ENCODE results near the gene OVOL1.

The OVOL1 gene

GRCh38 chr11:65774525-65775306, 12.1 kb upstream of the OVOL1 start:
- H3K27ac ChIP-seq = no peak overlapping the region
- DNase-seq = no peak
- intact Hi-C loops (cut with DNase I; ENCODE audit: low total_unique reads) = loop anchor here (5.0 kb wide), 1 partner anchor 57 kb away; no protein-coding TSS in a partner anchor
- H3K9me3 ChIP-seq = no peaks in the 10 kb centered on the region
- peaks cover 0 to 20% (median 14%) of the 10 kb centered on the region in 4 donors for H3K4me1 ChIP-seq
- peaks cover 9 to 42% (median 20%) of the 10 kb centered on the region in 3 donors for H3K36me3 ChIP-seq
- TF ChIP-seq CTCF (IDR thresholded peaks at IDR 0.05) = no peak
- no peak overlapping the region for H3K4me3 ChIP-seq
- H3K27me3 ChIP-seq = no peaks in the 10 kb centered on the region

- intact Hi-C loops (cut with DNase I; ENCODE audit: low total_unique reads) = loop anchor here (5.0 kb wide), 1 partner anchor 59 kb away; no protein-coding TSS in a partner anchor
- Histone ChIP-seq H3K36me3 (peaks cover 9 to 42% (median 20%) of the 10 kb centered on the region in 3 donors), H3K27ac (no peak overlapping the region), H3K9me3 (no peaks in the 10 kb centered on the region), H3K4me1 (peaks cover 0 to 26% (median 15%) of the 10 kb centered on the region in 4 donors), H3K4me3 (no peak overlapping the region), H3K27me3 (no peaks in the 10 kb centered on the region)
- no peak for DNase-seq
- TF ChIP-seq CTCF (IDR thresholded peaks at IDR 0.05) = no peak
These were observed 10.7 kb upstream of the OVOL1 start for GRCh38 chr11:65776196-65776595.

- peak in 1 of 2 donors; percentile 18 for DNase-seq
- Histone ChIP-seq H3K36me3 (peaks cover 9 to 42% (median 20%) of the 10 kb centered on the region in 3 donors), H3K27me3 (no peaks in the 10 kb centered on the region), H3K9me3 (no peaks in the 10 kb centered on the region), H3K4me3 (no peak overlapping the region), H3K27ac (no peak overlapping the region), H3K4me1 (peaks cover 0 to 31% (median 19%) of the 10 kb centered on the region in 4 donors)
- intact Hi-C loops (cut with DNase I; ENCODE audit: low total_unique reads) = loop anchor here (5.0 kb wide), 1 partner anchor 59 kb away; no protein-coding TSS in a partner anchor
- no peak for TF ChIP-seq CTCF (IDR thresholded peaks at IDR 0.05)
These were observed 10.1 kb upstream of the OVOL1 start for GRCh38 chr11:65776710-65777141.

- H3K27ac ChIP-seq = no peak overlapping the region
- peak; percentile 13 to 35 for DNase-seq
- no peak overlapping the region for H3K4me3 ChIP-seq
- intact Hi-C loops (cut with DNase I; ENCODE audit: low total_unique reads) = loop anchor here (5.0 kb wide), 1 partner anchor 60 kb away; no protein-coding TSS in a partner anchor
- no peaks in the 10 kb centered on the region for H3K27me3 ChIP-seq
- H3K4me1 ChIP-seq = peaks cover 0 to 32% (median 19%) of the 10 kb centered on the region in 4 donors
- no peaks in the 10 kb centered on the region for H3K9me3 ChIP-seq
- no peak for TF ChIP-seq CTCF (IDR thresholded peaks at IDR 0.05)
- peaks cover 9 to 42% (median 20%) of the 10 kb centered on the region in 3 donors for H3K36me3 ChIP-seq
These were observed 9.6 kb upstream of the OVOL1 start for GRCh38 chr11:65777241-65777640.

- Histone ChIP-seq H3K9me3 (no peaks in the 10 kb centered on the region), H3K4me1 (peaks cover 0 to 32% (median 19%) of the 10 kb centered on the region in 4 donors), H3K4me3 (no peak overlapping the region), H3K36me3 (peaks cover 9 to 42% (median 20%) of the 10 kb centered on the region in 3 donors), H3K27ac (no peak overlapping the region), H3K27me3 (no peaks in the 10 kb centered on the region)
- DNase-seq = peak in 1 of 2 donors; percentile 19
- TF ChIP-seq CTCF (IDR thresholded peaks at IDR 0.05) = no peak
- intact Hi-C loops (cut with DNase I; ENCODE audit: low total_unique reads) = loop anchor here (5.0 kb wide), 1 partner anchor 61 kb away; no protein-coding TSS in a partner anchor
These were observed 9.0 kb upstream of the OVOL1 start for GRCh38 chr11:65777821-65778361.

All from tibial artery (tissue), 4 donors.